Lower lobe of right lung (tissue), 2 donors: ENCODE results near the gene ZNF469. TPM values are rescaled to one million over a fixed set of nuclear protein-coding genes. Genes with fewer than 3 reads are reported as not detected.

Experiments
- ATAC-seq, 2 donors: fragments of 200-7000 bp; cut with Tn5 transposase; one replicate each; pipeline ENCODE4 v1.9.1; 2020 to 2022; ENCODE audit warnings: mild to moderate bottlenecking in 2 of 2, moderate library complexity in 2 of 2
- DNase-seq: peaks from one replicate; pipeline ENCODE4 v3.0.0-alpha.2; 2020
- H3K27ac ChIP-seq: fragments of 200-600 bp; one replicate; pipeline ENCODE4 v1.8.0; 2022
- H3K27me3 ChIP-seq: fragments of 200-600 bp; one replicate; pipeline ENCODE4 v1.8.0; 2022; ENCODE audit warnings: low read depth
- H3K36me3 ChIP-seq: fragments of 200-600 bp; one replicate; pipeline ENCODE4 v1.8.0; 2022; ENCODE audit warnings: mild to moderate bottlenecking
- H3K4me1 ChIP-seq: fragments of 200-600 bp; one replicate; pipeline ENCODE4 v1.8.0; 2022
- H3K4me3 ChIP-seq: fragments of 200-600 bp; one replicate; pipeline ENCODE4 v1.8.0; 2022; ENCODE audit warnings: mild to moderate bottlenecking
- H3K9me3 ChIP-seq: fragments of 200-600 bp; one replicate; pipeline ENCODE4 v1.8.0; 2022
- intact Hi-C: fragments of 100-400 bp; cut with DNase I; formaldehyde crosslinking; loops from one replicate; pipeline ENCODE4 v1.11.0; 2022
- total RNA-seq: library from RNA; stranded (reverse); fragmentation: NEBNext Ultra II Directional; extraction: Animal tissue kit (Norgen Biotek cat#: 25700); gene quantifications from one replicate; pipeline ENCODE4 v1.2.1, GENCODE V29; 2021
- TF ChIP-seq, protein P1 (sequence below): fragments of 200-600 bp; IDR thresholded peaks from one replicate; pipeline ENCODE4 v1.8.0; 2022; ENCODE audit warnings: antibody characterized with exemption, mild to moderate bottlenecking
- donor health status: DM: no; HTN: yes; CAD: no; lungs with severe emphysema.

Gene ZNF469
- total RNA-seq, 1 donor from 2014 or later, result 2.0 TPM

DNA sequence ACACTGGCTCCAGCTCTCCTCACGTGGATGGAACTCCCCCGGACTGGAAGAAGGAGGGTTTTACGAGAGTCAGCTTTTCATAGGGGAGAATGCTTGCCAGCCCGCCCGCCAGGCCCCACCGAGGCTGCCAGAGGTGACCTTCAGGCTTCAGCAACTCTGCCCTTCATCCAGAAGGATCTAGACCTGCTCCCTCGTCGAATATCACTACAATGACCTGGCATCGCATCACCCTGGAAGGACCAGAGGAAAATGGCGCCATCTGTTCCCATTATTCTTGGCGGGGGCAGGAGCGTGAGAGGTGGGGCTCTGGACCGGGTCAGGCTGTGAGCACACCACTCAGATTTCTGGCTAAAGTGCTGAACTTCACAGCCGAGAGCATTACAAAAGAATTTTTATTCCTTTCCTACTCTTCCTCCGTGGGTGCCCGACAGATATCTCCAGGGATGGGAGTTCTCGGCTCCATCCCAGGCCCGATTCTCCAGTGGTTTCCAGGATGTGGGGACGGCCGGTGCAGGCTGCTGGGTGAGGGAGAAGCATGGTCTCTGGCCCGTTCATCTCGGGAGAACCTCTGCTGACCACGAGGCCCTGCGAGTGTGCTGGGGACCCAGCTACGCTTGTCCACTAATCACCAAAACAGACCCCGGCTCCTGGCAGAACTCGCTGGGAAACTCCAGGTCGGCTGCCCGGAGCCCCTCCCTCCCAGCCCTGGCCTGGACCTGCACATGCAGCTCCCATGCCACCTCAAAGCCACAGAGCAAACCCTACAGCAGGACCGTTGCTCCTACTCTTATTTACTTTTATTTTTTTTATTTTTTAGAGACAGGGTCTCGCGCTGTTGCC, 36.8 kb upstream of the ZNF469 start:
- TF ChIP-seq, protein P1, sequence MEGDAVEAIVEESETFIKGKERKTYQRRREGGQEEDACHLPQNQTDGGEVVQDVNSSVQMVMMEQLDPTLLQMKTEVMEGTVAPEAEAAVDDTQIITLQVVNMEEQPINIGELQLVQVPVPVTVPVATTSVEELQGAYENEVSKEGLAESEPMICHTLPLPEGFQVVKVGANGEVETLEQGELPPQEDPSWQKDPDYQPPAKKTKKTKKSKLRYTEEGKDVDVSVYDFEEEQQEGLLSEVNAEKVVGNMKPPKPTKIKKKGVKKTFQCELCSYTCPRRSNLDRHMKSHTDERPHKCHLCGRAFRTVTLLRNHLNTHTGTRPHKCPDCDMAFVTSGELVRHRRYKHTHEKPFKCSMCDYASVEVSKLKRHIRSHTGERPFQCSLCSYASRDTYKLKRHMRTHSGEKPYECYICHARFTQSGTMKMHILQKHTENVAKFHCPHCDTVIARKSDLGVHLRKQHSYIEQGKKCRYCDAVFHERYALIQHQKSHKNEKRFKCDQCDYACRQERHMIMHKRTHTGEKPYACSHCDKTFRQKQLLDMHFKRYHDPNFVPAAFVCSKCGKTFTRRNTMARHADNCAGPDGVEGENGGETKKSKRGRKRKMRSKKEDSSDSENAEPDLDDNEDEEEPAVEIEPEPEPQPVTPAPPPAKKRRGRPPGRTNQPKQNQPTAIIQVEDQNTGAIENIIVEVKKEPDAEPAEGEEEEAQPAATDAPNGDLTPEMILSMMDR, result no peak
- Histone ChIP-seq H3K9me3 (no peaks in the 10 kb centered on the region), H3K27me3 (no peaks in the 10 kb centered on the region), H3K4me1 (no peaks in the 10 kb centered on the region), H3K27ac (no peak overlapping the region), H3K4me3 (no peak overlapping the region), H3K36me3 (no peaks in the 10 kb centered on the region)
- DNase-seq, result peak; percentile 30
- ATAC-seq, result no peak
- intact Hi-C loops, result no loop called here

DNA sequence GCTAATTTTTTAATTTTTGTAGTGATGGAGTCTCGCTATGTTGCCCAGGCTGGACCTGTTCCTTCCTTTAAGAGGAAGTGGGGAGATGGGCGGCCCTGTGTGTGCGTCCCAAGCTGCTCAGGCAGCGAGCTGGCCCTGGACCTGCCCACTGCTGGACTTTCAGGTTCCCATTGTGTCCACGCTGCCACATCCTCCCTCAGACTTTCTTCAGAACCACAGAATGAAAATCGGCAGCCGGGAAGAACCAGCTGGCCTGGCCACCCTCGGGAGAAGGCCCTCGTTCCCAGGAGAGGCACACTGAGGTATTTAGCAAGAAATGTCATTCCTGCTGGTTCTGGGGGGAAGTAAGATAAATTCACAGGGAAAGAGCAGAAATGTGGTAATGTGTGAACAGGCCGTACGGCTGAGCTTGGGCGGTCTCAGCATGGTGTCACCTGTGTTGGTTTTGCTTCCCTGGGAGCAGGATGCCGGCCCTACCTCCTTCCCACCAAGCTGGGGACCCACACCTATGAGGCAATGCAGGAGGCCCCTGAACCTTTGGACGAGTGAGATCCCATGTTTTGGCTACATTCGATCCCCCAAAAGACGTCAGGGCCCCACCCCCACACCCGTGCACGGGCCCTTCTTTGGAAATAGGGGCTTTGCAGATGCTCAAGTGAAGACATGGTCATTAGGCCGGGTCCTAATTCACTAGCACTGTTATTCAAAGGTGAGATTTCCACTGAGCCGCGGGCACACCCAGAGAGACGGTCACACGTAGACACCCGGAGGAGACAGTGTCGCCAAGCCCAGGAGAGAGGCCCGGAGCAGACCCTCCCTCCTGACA, 35.9 kb upstream of the ZNF469 start:
- intact Hi-C loops, result no loop called here
- H3K36me3 ChIP-seq, result no peaks in the 10 kb centered on the region
- ATAC-seq (no peak), DNase-seq (peak; percentile 35)
- H3K4me3 ChIP-seq, result no peak overlapping the region
- no peaks in the 10 kb centered on the region for H3K27me3 ChIP-seq
- TF ChIP-seq, protein P1, result no peak
- no peak overlapping the region for H3K27ac ChIP-seq
- no peaks in the 10 kb centered on the region for H3K9me3 ChIP-seq
- no peaks in the 10 kb centered on the region for H3K4me1 ChIP-seq

DNA sequence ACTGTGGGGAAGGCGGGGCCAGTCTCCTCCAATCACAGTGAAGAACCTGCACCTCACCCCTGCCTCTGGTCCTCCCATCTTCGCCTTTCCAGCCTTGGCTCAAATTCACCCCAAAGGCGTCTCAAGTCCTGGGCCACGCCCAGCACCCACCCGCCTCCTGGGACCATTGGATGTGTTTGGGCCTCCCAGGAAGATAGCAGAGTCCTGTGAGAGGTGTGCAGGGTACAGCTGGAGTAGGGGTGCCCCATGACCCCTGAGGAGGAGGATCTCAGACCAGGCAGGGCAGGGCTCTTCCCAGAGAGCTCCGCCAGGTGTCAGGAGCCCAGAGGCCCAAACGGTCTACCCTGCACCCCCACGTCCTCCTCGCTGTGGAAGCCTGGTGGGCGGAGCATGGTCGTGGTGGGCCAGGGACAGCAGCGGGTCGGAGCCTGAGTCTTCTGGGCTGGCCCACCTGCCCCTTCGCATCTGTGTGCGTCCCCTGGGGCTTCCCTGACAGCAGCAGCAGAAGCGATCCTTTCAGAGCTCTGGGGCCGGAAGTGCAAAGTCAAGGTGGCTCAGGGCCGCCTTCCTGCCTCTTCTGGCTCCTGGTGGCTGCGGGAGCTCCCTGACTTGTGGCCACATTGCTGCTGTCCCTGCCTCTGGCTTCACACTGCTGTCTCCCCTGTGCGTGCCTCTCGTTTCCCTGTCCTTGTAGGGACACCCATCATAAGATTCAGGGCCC, 34.9 kb upstream of the ZNF469 start:
- H3K27ac ChIP-seq, result no peak overlapping the region
- ATAC-seq (no peak), DNase-seq (peak; percentile 37)
- intact Hi-C loops, result no loop called here
- no peaks in the 10 kb centered on the region for H3K36me3 ChIP-seq
- no peaks in the 10 kb centered on the region for H3K27me3 ChIP-seq
- no peaks in the 10 kb centered on the region for H3K9me3 ChIP-seq
- no peaks in the 10 kb centered on the region for H3K4me1 ChIP-seq
- no peak overlapping the region for H3K4me3 ChIP-seq
- TF ChIP-seq, protein P1, result no peak

DNA sequence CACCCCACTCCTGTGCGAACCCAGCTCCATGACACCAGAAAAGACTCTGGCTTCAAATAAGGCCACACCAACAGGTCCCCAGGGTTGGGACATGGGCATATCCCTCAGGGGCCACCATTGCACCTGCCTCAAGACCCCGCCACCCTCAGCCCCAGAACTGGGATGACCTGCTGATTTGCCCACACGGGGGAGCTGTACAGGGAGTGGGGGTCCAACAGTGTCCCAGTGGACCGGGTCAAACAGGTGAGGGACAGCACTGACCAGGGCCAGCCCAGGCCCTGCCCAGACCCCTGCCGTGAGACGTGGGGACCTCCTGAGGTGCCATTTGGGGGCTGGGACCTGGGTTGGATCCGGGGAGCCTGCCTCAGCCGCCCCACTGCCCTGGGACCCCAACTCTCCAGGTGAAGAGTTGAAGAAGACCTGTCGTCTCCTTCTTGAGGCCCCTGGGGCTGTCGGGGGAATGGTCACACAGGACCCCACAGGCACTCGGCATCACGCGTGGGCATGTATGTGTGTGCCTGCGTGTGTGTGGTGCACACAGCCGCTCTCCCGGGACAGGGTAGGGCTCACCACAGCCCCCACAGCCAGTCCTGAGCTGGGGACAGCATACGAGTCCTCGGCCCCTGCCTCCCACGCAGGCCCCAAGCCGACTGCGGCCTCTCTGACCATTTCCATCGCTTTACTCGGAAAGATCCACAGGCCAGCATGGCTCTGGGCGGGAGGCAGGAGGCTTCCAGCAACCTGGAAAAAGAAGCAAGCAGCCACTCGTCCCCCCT, 34.2 kb upstream of the ZNF469 start:
- no peaks in the 10 kb centered on the region for H3K36me3 ChIP-seq
- no peak for ATAC-seq
- no peak overlapping the region for H3K4me3 ChIP-seq
- no peaks in the 10 kb centered on the region for H3K9me3 ChIP-seq
- no peak overlapping the region for H3K27ac ChIP-seq
- TF ChIP-seq, protein P1, result no peak
- no peaks in the 10 kb centered on the region for H3K4me1 ChIP-seq
- intact Hi-C loops, result no loop called here
- H3K27me3 ChIP-seq, result no peaks in the 10 kb centered on the region
- peak; percentile 26 for DNase-seq
